Uterus (tissue), 4 donors: ENCODE data around the gene ZNF624. TPM values are rescaled to one million over a fixed set of nuclear protein-coding genes. Genes with fewer than 3 reads are reported as not detected.

Experiments
- DNase-seq, 2 donors: peaks; one replicate each; pipeline ENCODE4 v3.0.0-alpha.2; 2019 to 2020
- H3K27ac ChIP-seq, 2 donors: fragments of 200-600 bp; sonication (generic); 1 replicate in 1 of 2; 2 replicates in 1 of 2; pipeline ENCODE4 v1.5.1; 2016 to 2018
- H3K27me3 ChIP-seq, 2 donors: fragments of 200-600 bp; sonication (generic); one replicate each; pipeline ENCODE4 v1.5.1; 2018 to 2019; ENCODE audit warnings: control low read depth in 1 of 2
- H3K36me3 ChIP-seq, 2 donors: fragments of 200-600 bp; sonication (generic); one replicate each; pipeline ENCODE4 v1.5.1; 2019; ENCODE audit warnings: control low read depth in 1 of 2
- H3K4me1 ChIP-seq, 2 donors: fragments of 200-600 bp; sonication (generic); one replicate each; pipeline ENCODE4 v1.5.1; 2018 to 2019; ENCODE audit warnings: control low read depth in 1 of 2
- H3K4me3 ChIP-seq, 2 donors: fragments of 200-600 bp; sonication (generic); 1 replicate in 1 of 2; 2 replicates in 1 of 2; pipeline ENCODE4 v1.5.1; 2018 to 2019; ENCODE audit warnings: mild to moderate bottlenecking in 1 of 2
- H3K9me3 ChIP-seq, 2 donors: fragments of 200-600 bp; sonication (generic); one replicate each; pipeline ENCODE4 v1.5.1; 2019; ENCODE audit warnings: control low read depth in 1 of 2
- CTCF ChIP-seq, 4 experiments: fragments of 200-600 bp in 2 of 4; fragments of 450-650 bp in 2 of 4; sonication (generic) in 2 of 4; IDR thresholded peaks; one replicate each; pipeline ENCODE4 v1.5.1; 2016 to 2019; ENCODE audit warnings: antibody characterized with exemption in 4 of 4, mild to moderate bottlenecking in 2 of 4, moderate library complexity in 1 of 4
- POLR2A ChIP-seq, 2 donors: fragments of 450-650 bp; IDR thresholded peaks; one replicate each; pipeline ENCODE4 v1.6.1; 2016; ENCODE audit warnings: antibody characterized with exemption in 2 of 2, mild to moderate bottlenecking in 1 of 2, moderate library complexity in 1 of 2
- intact Hi-C: fragments of 100-400 bp; cut with DNase I; formaldehyde crosslinking; loops from one replicate; pipeline ENCODE4 v1.15.1; 2023; ENCODE audit warnings: low total_unique reads
- total RNA-seq, 4 donors: library from RNA; depleted of rRNA in 3 of 4; stranded (reverse); fragments of >200 nt in 3 of 4; gene quantifications; one replicate each; pipeline versions ENCODE4 v1.1.0 to v1.2.4, GENCODE V29; 2014 to 2023
- donor health status: DM: yes; HTN: yes; CAD: no.

ZNF624 gene
- total RNA-seq, 4 donors from 2014 or later = 2.4 to 28.0 (median 5.5) TPM

GRCh38 chr17:16639438-16639837 is 14.2 kb downstream of the ZNF624 start:
- H3K9me3 ChIP-seq = no peaks in the 10 kb centered on the region
- no peak for DNase-seq
- no peak overlapping the region for H3K4me3 ChIP-seq
- no peaks in the 10 kb centered on the region for H3K36me3 ChIP-seq
- no peaks in the 10 kb centered on the region for H3K4me1 ChIP-seq
- intact Hi-C loops = no loop called here
- no peak overlapping the region for H3K27ac ChIP-seq
- H3K27me3 ChIP-seq = no peaks in the 10 kb centered on the region
- TF ChIP-seq CTCF (IDR thresholded peaks at IDR 0.05) (no peak), POLR2A (IDR thresholded peaks at IDR 0.05) (no peak)

- Histone ChIP-seq H3K9me3 (peaks cover 0 to 62% of the 10 kb centered on the region in 2 donors), H3K4me1 (no peaks in the 10 kb centered on the region), H3K36me3 (no peaks in the 10 kb centered on the region), H3K27me3 (peaks cover 0 to 3% of the 10 kb centered on the region in 2 donors), H3K4me3 (no peak overlapping the region), H3K27ac (no peak overlapping the region)
- TF ChIP-seq POLR2A (IDR thresholded peaks at IDR 0.05) (no peak), CTCF (IDR thresholded peaks at IDR 0.05) (no peak)
- intact Hi-C loops = no loop called here
- DNase-seq = no peak
Observed at GRCh38 chr17:16623282-16623681, 30.4 kb downstream of the ZNF624 start.

GRCh38 chr17:16622540-16623277 is 30.9 kb downstream of the ZNF624 start:
- Histone ChIP-seq H3K9me3 (peaks cover 0 to 66% of the 10 kb centered on the region in 2 donors), H3K4me1 (no peaks in the 10 kb centered on the region), H3K4me3 (no peak overlapping the region), H3K27ac (no peak overlapping the region), H3K36me3 (no peaks in the 10 kb centered on the region), H3K27me3 (peaks cover 0 to 3% of the 10 kb centered on the region in 2 donors)
- no peak for DNase-seq
- no peak for TF ChIP-seq CTCF (IDR thresholded peaks at IDR 0.05)
- TF ChIP-seq POLR2A (IDR thresholded peaks at IDR 0.05) = no peak
- intact Hi-C loops = no loop called here

- Histone ChIP-seq H3K27ac (no peak overlapping the region), H3K4me1 (no peaks in the 10 kb centered on the region), H3K4me3 (no peak overlapping the region), H3K9me3 (peaks cover 0 to 25% of the 10 kb centered on the region in 2 donors), H3K36me3 (no peaks in the 10 kb centered on the region), H3K27me3 (no peaks in the 10 kb centered on the region)
- no peak for TF ChIP-seq CTCF (IDR thresholded peaks at IDR 0.05)
- no peak for TF ChIP-seq POLR2A (IDR thresholded peaks at IDR 0.05)
- DNase-seq = no peak
- intact Hi-C loops = no loop called here
Observed at GRCh38 chr17:16617481-16618060, 36.1 kb downstream of the ZNF624 start.

GRCh38 chr17:16599537-16599936 is 54.1 kb downstream of the ZNF624 start:
- TF ChIP-seq CTCF (IDR thresholded peaks at IDR 0.05) (no peak), POLR2A (IDR thresholded peaks at IDR 0.05) (no peak)
- intact Hi-C loops = no loop called here
- no peaks in the 10 kb centered on the region for H3K36me3 ChIP-seq
- no peaks in the 10 kb centered on the region for H3K27me3 ChIP-seq
- H3K4me1 ChIP-seq = no peaks in the 10 kb centered on the region
- no peak overlapping the region for H3K4me3 ChIP-seq
- no peaks in the 10 kb centered on the region for H3K9me3 ChIP-seq
- no peak for DNase-seq
- no peak overlapping the region for H3K27ac ChIP-seq
